NB4 (cell line): ENCODE measurements around the gene GALNT18.

Source experiments
- MYC ChIP-seq: IDR thresholded peaks from 2 replicates; pipeline ENCODE4 v1.6.1; 2011; ENCODE audit warnings: low read depth, low read length
- POLR2A ChIP-seq: IDR thresholded peaks from 2 replicates; pipeline ENCODE4 v1.6.1; 2011; ENCODE audit warnings: mild to moderate bottlenecking; ENCODE audit not compliant: insufficient read length; ENCODE audit errors: extremely low read depth
- TF ChIP-seq, protein P1 (sequence below): IDR thresholded peaks from one replicate; pipeline ENCODE4 v1.5.1; 2012; ENCODE audit warnings: low read depth, low read length
- TF ChIP-seq, protein P2 (sequence below): IDR thresholded peaks from 2 replicates; pipeline ENCODE4 v1.6.1; 2011; ENCODE audit warnings: low read depth, low read length

DNA sequence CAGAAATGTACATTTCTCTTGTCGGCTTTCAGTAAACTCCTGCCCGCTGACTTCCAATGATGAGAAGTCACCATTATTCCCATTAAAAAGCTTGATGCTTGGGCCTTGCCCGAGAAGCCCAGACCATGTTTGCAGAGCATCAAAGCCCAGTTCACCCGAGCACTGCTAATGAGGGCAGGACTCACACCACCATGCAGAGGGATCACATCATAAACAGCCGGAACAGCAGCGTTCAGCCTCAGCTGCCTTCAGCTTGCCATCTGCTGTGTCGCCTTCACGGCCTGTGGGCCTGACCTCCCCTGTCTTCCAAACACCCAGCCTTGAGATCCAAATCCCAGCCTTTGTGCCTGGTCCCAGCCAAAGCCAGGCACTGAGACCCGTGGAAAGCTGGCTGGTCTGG lies 163.3 kb downstream of the GALNT18 start:
- TF ChIP-seq POLR2A (no peak), MYC (no peak)
- TF ChIP-seq, protein P1, sequence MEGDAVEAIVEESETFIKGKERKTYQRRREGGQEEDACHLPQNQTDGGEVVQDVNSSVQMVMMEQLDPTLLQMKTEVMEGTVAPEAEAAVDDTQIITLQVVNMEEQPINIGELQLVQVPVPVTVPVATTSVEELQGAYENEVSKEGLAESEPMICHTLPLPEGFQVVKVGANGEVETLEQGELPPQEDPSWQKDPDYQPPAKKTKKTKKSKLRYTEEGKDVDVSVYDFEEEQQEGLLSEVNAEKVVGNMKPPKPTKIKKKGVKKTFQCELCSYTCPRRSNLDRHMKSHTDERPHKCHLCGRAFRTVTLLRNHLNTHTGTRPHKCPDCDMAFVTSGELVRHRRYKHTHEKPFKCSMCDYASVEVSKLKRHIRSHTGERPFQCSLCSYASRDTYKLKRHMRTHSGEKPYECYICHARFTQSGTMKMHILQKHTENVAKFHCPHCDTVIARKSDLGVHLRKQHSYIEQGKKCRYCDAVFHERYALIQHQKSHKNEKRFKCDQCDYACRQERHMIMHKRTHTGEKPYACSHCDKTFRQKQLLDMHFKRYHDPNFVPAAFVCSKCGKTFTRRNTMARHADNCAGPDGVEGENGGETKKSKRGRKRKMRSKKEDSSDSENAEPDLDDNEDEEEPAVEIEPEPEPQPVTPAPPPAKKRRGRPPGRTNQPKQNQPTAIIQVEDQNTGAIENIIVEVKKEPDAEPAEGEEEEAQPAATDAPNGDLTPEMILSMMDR: no peak
- TF ChIP-seq, protein P2, sequence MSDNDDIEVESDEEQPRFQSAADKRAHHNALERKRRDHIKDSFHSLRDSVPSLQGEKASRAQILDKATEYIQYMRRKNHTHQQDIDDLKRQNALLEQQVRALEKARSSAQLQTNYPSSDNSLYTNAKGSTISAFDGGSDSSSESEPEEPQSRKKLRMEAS: no peak
